Measurements from ENCODE around the gene CPNE9. TPM values are rescaled to one million over a fixed set of nuclear protein-coding genes. Genes with fewer than 3 reads are reported as not detected.

Gene CPNE9
- total RNA-seq, 1 donor from 2014 or later: 1.3 TPM

DNA sequence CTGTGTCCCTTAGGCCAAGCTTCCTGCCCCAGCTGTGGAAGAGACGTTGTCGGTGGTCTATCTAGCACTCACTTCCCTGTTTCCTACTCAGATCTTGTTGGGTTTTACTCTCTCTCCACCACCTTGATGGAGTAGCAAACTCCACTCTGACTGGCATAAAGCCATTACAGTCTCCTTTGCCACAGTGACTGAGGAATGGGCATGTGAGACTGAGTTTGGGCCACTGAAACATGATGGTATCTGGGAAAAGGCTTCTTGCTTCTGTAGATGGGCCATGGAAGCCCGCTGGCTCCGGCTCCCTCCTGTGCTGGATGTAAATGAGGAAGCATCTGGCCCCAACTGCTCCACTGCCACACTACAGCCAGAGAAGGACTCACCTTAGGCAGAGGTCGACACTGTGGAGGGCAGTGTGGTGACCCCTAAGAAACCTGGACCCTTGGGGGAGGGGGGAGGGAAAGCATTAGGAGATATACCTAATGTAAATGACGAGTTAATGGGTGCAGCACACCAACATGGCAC, 75.5 kb downstream of the CPNE9 start:
- TF ChIP-seq, protein P1, sequence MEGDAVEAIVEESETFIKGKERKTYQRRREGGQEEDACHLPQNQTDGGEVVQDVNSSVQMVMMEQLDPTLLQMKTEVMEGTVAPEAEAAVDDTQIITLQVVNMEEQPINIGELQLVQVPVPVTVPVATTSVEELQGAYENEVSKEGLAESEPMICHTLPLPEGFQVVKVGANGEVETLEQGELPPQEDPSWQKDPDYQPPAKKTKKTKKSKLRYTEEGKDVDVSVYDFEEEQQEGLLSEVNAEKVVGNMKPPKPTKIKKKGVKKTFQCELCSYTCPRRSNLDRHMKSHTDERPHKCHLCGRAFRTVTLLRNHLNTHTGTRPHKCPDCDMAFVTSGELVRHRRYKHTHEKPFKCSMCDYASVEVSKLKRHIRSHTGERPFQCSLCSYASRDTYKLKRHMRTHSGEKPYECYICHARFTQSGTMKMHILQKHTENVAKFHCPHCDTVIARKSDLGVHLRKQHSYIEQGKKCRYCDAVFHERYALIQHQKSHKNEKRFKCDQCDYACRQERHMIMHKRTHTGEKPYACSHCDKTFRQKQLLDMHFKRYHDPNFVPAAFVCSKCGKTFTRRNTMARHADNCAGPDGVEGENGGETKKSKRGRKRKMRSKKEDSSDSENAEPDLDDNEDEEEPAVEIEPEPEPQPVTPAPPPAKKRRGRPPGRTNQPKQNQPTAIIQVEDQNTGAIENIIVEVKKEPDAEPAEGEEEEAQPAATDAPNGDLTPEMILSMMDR (conservative IDR thresholded peaks at IDR 0.05): no peak
- no peak overlapping the region for H3K27ac Mint-ChIP-seq (ENCODE audit: unreplicated experiment)
- H3K36me3 Mint-ChIP-seq (ENCODE audit: low read depth): no peaks in the 10 kb centered on the region

More for the DNA sequence above, 75.5 kb downstream of the CPNE9 start:
- Mint-ChIP-seq H3K4me1 (no peaks in the 10 kb centered on the region), H3K9me3 (no peaks in the 10 kb centered on the region), H3K4me3 (no peak overlapping the region), H3K27me3 (ENCODE audit: low read depth) (no peaks in the 10 kb centered on the region)
- no peak for DNase-seq (ENCODE audit: low read depth, low spot score)

Other genes with a start within 250 kb of the CPNE9 start
- gene LHFPL4, start 150.0 kb upstream of the CPNE9 start, total RNA-seq: 0.84 and 1.4 TPM in 2 replicates
- 25.0 and 29.8 TPM in 2 replicates for gene MTMR14, start 54.3 kb upstream of the CPNE9 start, total RNA-seq
- 36.9 and 39.2 TPM in 2 replicates for gene BRPF1, start 27.9 kb downstream of the CPNE9 start, total RNA-seq
- gene OGG1, start 46.1 kb downstream of the CPNE9 start, total RNA-seq: 38.6 and 39.8 TPM in 2 replicates
- gene CAMK1, start 66.1 kb downstream of the CPNE9 start, total RNA-seq: 19.5 and 22.5 TPM in 2 replicates
- gene TADA3, start 88.6 kb downstream of the CPNE9 start, total RNA-seq: 70.0 and 73.2 TPM in 2 replicates
- 147 and 156 TPM in 2 replicates for gene ARPC4, start 89.2 kb downstream of the CPNE9 start, total RNA-seq
- 28.3 and 31.0 TPM in 2 replicates for gene TTLL3, start 106.4 kb downstream of the CPNE9 start, total RNA-seq
- 55.2 and 58.0 TPM in 2 replicates for gene RPUSD3, start 140.2 kb downstream of the CPNE9 start, total RNA-seq
- gene CIDEC, start 176.4 kb downstream of the CPNE9 start, total RNA-seq: not detected in 2 replicates
- 41.1 TPM in 2 replicates for gene JAGN1, start 186.8 kb downstream of the CPNE9 start, total RNA-seq
- 1.4 and 1.7 TPM in 2 replicates for gene IL17RE, start 199.0 kb downstream of the CPNE9 start, total RNA-seq
- 6.0 and 7.3 TPM in 2 replicates for gene IL17RC, start 213.3 kb downstream of the CPNE9 start, total RNA-seq
- gene CRELD1, start 230.0 kb downstream of the CPNE9 start, total RNA-seq: 16.9 and 18.3 TPM in 2 replicates
- gene PRRT3, start 248.6 kb downstream of the CPNE9 start, total RNA-seq: 5.7 and 6.4 TPM in 2 replicates

All from neural crest cell (in vitro differentiated cells).